KOPT-K1 (cell line): ENCODE measurements around the gene UBE2E1.
"Not testable (repeated sequence)": the region's sequence is repeated elsewhere in the genome, so short reads cannot be mapped to it uniquely, and the experiment has no call there.

Experiments
- H3K27ac ChIP-seq: fragments of 200-600 bp; sonication (generic); 2 replicates; pipeline ENCODE4 v1.5.1; 2016; ENCODE audit warnings: antibody characterized with exemption, mild to moderate bottlenecking, low read depth, low read length; ENCODE audit not compliant: poor library complexity, severe bottlenecking
- H3K36me3 ChIP-seq: fragments of 200-600 bp; sonication (generic); 2 replicates; pipeline ENCODE4 v1.5.1; 2017; ENCODE audit warnings: antibody characterized with exemption, mild to moderate bottlenecking, low read length, moderate library complexity; ENCODE audit not compliant: insufficient read depth
- H3K9me3 ChIP-seq: fragments of 200-600 bp; sonication (generic); 2 replicates; pipeline ENCODE4 v1.5.1; 2017; ENCODE audit warnings: antibody characterized with exemption, low read length, mild to moderate bottlenecking; ENCODE audit not compliant: insufficient read depth, poor library complexity, severe bottlenecking

Gene UBE2E1

DNA sequence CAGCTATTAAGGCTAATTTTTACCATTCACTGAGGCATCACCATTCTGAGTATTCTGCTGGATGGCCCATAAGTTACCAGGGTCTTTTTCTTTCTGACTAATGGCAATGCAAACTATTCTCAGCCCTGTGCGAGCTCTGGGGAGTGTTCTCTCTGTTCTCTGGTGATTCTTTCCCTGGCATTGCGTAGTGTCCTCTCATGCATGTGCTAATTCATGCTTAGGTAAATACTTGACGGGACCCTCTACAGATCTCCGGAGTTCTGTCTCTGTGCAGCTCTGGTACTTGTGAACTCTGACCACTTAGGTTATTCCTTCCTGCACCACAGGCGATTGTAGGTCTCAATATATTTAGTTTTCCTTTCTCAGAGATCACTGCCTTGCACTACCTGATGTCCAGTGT is 34.8 kb downstream of the UBE2E1 start:
- H3K36me3 ChIP-seq = no peaks in the 10 kb centered on the region
- H3K27ac ChIP-seq = no peak overlapping the region
- H3K9me3 ChIP-seq = no peaks in the 10 kb centered on the region

DNA sequence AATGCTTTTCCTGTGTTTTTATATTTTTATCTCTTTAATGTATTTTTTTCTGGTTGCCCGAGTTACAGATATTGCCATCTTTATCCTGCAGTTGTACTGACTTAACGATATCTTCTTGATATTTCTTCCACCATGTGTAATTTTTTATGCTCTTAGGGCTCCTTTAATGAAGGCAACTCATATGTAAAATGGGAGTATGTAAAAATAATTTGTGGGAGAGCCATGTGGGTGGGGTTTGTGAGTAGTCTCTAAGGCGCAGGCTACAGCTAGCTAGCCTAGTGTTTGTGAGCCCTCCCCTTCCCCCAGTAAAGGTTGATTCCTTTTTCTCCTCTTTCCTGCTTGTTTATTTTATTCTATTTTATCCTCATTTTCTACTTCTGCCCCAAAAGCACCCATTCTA is 38.1 kb downstream of the UBE2E1 start:
- Histone ChIP-seq H3K27ac (no peak overlapping the region), H3K36me3 (no peaks in the 10 kb centered on the region), H3K9me3 (no peaks in the 10 kb centered on the region)

DNA sequence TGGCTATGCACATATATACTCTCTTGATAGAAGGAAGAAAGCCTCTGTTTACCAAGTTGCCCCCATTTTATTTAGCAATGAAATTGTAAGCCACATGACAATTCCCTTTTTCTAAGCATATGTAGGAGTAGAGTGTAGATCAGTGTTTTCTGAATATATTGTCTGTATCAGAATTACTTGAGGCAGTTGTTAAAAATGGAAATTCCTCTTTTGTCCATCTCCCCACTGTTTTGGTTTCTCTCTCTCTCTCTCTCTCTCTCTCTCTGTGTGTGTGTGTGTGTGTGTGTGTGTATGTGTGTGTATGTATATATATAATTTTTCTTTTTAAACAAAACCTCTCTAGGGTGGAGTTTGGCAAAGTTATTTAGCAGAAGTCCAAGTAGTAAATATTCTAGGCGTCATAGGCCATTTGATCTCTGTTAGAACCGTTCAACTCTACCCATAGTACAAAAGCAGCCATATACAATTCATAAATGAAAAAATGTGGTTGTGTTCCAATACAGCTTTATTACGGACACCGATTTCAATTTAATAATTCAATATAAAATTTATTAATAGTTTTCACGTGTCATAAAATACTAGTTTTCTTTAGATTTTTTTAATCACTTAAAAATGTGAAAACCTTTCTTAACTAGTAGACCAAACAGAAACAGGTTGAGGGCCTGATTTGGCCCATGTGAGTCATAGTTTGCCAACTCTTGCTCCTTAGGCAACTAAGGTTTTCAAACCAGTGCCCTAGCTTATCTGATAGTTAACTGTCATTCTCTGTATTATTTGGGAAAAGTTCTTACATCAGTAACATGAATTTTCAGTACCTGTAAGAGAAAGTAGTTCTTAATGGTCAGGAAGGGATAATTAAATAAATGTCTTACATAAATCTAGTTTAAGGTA is 39.8 kb downstream of the UBE2E1 start:
- H3K27ac ChIP-seq = no peak overlapping the region
- no peaks in the 10 kb centered on the region for H3K9me3 ChIP-seq
- no peaks in the 10 kb centered on the region for H3K36me3 ChIP-seq

DNA sequence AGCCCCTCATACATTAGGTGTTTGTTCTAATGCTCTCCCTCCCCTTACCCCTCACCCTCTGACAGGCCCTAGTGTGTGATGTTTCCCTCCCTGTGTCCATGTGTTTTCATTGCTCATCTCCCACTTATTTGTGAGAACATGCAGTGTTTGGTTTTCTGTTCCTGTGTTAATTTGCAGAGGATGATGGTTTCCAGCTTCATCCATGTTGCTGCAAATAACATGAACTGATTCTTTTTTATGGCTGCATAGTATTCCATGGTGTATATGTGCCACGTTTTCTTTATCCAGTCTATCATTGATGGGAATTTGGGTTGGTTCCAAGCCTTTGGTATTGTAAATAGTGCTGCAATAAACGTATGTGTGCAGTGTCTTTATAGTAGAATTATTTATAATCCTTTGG is 43.7 kb downstream of the UBE2E1 start:
- not testable (repeated sequence) for H3K36me3 ChIP-seq, H3K9me3 ChIP-seq, H3K27ac ChIP-seq

DNA sequence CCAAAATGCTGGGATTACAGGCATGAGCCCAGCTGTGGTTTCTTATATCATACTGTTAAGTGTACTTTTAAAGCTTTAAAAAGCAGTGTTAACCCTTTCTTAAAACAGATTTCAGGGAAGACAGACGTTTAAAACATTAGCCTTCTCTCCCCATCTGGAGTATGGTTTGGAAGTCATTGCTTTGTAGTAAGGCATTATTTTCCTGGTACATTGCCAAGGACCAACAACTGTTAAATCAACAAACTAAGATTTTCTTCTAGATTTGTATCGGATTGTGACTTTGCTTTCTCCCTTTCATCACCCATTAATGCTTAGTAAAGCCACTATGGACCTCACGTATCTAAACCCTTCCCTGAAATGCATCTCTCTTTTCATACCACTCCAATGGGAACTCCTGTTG is 50.5 kb downstream of the UBE2E1 start:
- Histone ChIP-seq H3K36me3 (peaks cover 9% of the 10 kb centered on the region), H3K27ac (no peak overlapping the region), H3K9me3 (peaks cover 5% of the 10 kb centered on the region)

DNA sequence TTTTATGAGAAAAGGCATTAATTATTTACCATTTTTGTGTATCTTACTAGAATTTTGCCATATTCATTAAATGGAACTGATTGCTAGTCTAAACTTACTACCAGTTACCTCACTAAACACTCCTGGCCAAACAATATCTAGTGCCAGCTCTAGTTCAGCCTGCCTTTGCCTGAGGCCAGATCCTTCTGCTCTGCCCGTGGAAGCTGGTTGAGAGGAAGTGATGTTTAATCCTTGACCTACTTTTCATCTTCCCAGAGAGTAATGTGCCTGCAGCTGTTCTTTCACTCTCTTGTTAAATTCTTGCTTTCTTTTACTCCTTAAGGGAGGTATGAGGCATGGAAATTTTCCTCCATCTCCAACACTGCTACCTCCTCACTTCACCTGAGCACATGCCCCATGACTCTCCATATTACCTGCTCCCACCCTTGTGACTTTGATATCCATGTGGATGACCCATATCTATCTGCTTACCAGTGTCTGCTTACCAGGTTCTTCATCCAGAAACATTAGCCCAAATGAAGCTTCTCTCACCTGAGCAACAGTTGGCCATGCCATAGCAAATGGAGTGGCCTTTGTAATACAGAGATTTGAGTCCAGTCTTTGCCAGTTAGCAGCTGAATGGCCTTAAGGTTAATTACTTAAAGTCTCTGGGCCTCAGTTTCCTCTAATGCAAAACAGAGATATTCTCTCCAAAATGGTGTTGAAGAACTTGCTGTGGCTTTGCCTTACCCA is 53.4 kb downstream of the UBE2E1 start:
- H3K36me3 ChIP-seq = peaks cover 7% of the 10 kb centered on the region; the same call in 1 of the 2 replicates
- H3K9me3 ChIP-seq = no peaks in the 10 kb centered on the region
- no peak overlapping the region for H3K27ac ChIP-seq

DNA sequence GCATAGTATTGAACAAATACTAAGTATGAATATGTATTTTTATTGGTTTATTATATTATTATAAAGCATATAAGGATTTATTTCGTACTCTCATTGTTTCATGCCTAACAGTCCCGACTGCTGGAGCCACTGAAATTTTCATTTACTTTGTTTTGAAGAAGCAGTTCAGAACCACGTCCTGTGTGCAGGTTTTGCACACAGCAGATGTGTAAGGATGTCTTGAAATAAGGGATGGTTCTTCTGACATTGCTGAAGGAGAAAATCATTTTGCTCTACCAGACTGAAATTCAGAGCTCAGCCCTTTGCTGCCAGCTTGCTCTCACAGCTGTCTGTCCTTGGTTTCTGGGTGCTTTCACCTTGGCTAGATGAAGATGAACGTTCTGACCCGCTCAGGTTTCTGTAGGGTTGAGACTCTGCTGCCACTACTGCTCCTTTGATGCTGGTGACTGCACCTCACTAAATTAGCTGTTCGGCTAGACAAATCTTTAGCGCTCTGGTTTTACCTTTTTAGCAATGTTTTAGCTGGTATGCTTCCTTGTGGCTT is 54.2 kb downstream of the UBE2E1 start:
- no peaks in the 10 kb centered on the region for H3K9me3 ChIP-seq
- H3K36me3 ChIP-seq = peaks cover 12% of the 10 kb centered on the region; the same call in 1 of the 2 replicates
- no peak overlapping the region for H3K27ac ChIP-seq

DNA sequence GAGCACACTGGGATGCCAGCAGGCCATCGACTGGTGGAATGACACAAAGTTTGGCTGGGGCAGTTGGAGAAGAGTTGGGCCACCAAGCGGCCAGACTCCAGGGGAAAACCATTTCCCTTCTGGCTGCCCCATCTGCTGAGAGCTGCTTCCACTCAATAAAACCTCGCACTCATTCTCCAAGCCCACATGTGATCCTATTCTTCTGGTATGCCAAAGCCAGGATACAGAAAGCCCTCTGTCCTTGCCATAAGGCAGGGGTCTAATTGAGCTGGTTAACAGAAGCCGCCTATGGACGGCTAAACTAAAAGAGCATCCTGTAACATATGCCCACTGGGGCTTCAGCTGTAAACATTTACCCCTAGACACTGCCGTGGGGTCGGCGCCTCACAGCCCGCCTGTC is 55.9 kb downstream of the UBE2E1 start:
- H3K36me3 ChIP-seq = peaks cover 18% of the 10 kb centered on the region
- no peaks in the 10 kb centered on the region for H3K9me3 ChIP-seq
- no peak overlapping the region for H3K27ac ChIP-seq

DNA sequence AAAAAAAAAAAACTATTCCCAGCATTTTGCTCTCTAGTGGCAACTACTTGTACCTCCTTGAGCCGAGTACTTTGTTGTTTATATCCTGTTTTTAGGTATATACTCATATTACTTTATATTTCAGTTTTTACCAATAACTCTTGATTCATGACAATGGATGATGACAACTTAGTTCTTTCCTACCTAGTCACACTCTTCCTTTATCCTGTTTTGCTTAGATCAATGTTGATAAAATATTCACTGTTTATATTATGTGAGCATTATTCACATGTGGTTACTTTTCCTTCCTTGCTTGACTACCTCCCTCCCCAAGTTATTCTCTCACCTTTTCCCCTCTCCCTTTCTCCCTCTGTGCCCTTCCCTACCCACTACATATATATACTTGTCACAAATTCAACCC is 57.3 kb downstream of the UBE2E1 start:
- H3K9me3 ChIP-seq = no peaks in the 10 kb centered on the region
- H3K27ac ChIP-seq = no peak overlapping the region
- peaks cover 18% of the 10 kb centered on the region for H3K36me3 ChIP-seq

DNA sequence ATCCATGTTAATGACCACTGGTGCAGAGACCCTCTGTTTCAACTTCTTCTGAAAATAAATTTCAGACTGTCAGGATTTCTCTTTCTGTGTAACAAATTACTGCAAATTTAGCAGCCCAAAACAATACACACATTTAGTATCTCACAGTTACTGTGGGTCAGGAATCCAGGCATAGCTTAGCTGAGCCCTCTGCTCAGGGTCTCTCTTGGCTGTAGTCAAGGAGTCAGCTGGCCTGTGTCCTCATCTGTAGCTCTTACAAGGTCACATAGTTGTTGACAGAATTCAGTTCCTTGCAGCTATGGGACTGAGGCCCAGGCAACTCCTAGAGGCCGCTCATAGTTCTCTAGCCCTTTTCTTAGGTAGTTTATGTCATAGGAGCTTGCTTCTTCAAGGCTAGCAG is 59.2 kb downstream of the UBE2E1 start:
- H3K27ac ChIP-seq = no peak overlapping the region
- H3K9me3 ChIP-seq = no peaks in the 10 kb centered on the region
- peaks cover 18% of the 10 kb centered on the region for H3K36me3 ChIP-seq

DNA sequence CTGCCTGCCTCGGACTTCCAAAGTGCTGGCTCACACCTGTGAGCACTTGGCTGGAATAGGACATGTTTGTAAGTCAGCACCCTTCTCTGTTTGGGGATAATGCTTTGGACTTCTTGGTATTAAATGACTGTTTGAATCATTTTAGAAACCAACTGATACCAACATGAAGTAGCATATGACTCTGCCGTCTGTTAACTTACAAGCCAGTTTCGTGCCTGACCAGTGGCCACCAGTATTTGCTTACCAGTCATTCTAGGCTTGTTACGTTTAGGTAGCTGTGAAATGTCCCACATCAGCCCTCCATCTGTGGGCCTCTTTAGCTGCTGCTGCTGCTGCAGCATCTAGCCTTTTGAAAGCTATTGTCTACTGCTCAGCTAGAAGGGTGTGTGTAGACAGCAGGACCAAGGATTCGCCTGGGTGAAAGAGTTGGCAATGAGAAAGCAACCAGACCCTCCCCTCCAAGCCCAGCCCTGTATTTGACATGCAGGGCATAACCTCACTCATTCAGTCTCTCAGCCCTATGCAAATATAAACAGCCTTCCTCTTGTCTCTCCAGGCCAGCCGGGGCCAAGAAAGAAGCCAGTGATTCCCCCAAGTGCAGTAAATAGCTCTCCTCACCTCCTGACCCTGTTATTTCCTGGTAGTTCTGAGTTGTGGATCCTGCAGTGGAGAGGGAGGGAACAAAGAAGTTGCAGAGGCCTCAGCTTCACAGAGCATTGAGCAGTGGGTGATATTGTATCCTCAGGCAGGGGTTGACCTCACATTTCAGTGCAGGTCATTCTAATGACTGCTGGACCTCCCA is 60.0 kb downstream of the UBE2E1 start:
- Histone ChIP-seq H3K36me3 (peaks cover 18% of the 10 kb centered on the region), H3K27ac (no peak overlapping the region), H3K9me3 (no peaks in the 10 kb centered on the region)

DNA sequence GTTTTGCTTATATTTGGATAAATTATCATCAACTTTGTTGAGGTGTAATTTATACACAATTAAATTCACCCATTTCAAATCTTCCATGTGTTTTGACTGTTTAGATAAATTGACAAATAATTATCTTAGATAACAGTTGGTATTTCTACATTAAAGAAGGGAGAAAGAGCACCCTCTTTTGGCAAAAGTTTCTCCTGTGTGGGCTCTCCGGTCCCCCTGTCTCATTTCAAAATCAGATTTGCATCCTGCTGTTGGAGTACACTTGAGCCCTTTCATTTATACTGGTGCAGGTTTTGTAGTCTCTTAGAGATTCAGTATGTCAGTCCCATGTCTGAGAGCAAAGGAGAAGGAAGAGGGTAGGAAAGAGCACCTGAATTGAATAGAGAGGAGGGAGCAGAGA is 61.6 kb downstream of the UBE2E1 start:
- H3K27ac ChIP-seq = no peak overlapping the region
- no peaks in the 10 kb centered on the region for H3K9me3 ChIP-seq
- H3K36me3 ChIP-seq = peaks cover 11% of the 10 kb centered on the region; the same call in 1 of the 2 replicates

DNA sequence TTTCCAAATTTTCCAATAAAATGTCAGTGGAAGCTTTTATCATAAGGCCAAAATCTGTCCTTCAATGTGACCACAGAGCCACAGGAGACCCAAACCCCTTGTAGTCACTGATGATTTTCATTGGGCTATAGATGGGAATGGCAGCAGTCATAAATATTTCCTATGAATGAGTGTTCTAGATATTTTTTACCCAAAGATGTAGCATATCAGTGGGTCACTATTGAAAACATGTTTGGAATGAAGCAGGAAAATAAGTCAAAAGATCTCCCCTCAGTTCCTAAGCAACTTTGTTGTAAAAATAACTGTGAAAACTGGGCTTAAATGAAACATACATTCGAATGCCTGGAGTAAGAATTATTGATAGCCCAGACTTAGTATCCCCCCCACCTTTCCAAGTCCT is 62.1 kb downstream of the UBE2E1 start:
- Histone ChIP-seq H3K27ac (no peak overlapping the region), H3K9me3 (no peaks in the 10 kb centered on the region), H3K36me3 (peaks cover 11% of the 10 kb centered on the region; the same call in 1 of the 2 replicates)

DNA sequence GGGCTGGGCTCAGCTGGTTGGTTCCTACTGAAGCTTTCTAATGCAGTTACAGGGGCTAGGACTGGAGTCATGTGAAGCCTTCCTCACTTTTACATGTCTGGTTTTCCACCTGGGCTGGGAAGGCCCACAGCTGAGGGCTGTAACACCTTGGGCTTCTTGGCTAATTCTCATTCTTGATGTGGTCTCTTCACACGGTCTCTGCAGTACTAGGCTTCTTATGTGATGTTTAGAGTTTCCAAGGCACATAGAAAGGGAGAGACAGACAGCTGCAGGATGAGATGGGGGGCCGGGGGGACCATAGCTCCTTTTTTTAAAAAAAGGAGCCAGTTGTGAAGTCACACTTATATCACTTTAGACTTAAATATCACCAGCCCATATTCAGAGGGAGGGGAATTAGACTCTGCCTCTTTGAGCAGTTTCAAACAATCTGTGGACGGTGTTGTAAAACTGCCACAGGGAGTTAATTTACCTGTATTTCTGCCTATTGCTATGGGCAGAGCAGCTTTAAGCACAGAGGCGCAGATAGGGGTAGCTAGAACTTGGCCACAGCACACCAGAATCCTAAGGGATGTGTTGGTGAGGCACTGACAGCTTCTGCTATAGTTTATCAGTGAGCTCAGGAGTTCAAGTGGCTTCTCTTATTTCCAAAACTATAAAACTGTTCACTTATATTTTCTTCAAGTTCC is 64.4 kb downstream of the UBE2E1 start:
- Histone ChIP-seq H3K27ac (no peak overlapping the region), H3K36me3 (peaks cover 6% of the 10 kb centered on the region; the same call in 1 of the 2 replicates), H3K9me3 (no peaks in the 10 kb centered on the region)
